Osteoblast (primary cell): Measurements from ENCODE around the gene POU2F1. TPM values are rescaled to one million over a fixed set of nuclear protein-coding genes. Genes with fewer than 3 reads are reported as not detected.

Source experiments
- DNase-seq: peaks from one replicate; pipeline ENCODE4 v3.0.0; 2011; ENCODE audit warnings: low spot score, mixed read lengths; ENCODE audit not compliant: insufficient read length; ENCODE audit errors: missing footprints
- H2AFZ ChIP-seq: 2 replicates; pipeline ENCODE4 v1.6.0; 2011; ENCODE audit warnings: mild to moderate bottlenecking, low read length
- H3K27ac ChIP-seq: 2 replicates; pipeline ENCODE4 v1.5.1; 2011; ENCODE audit warnings: mild to moderate bottlenecking, low read depth, low read length, moderate library complexity
- H3K27me3 ChIP-seq: 2 replicates; pipeline ENCODE4 v1.6.0; 2012; ENCODE audit warnings: mild to moderate bottlenecking, control low read depth, inconsistent platforms, low read length, moderate library complexity; ENCODE audit not compliant: insufficient read depth
- H3K36me3 ChIP-seq: 2 replicates; pipeline ENCODE4 v1.5.1; 2011; ENCODE audit warnings: mild to moderate bottlenecking, low read length, control low read depth, moderate library complexity; ENCODE audit not compliant: insufficient read depth
- H3K4me1 ChIP-seq: 2 replicates; pipeline ENCODE4 v1.5.1; 2011; ENCODE audit warnings: mild to moderate bottlenecking, low read length, control low read depth, moderate library complexity; ENCODE audit not compliant: insufficient read depth
- H3K4me2 ChIP-seq: 2 replicates; pipeline ENCODE4 v1.6.0; 2011; ENCODE audit warnings: mild to moderate bottlenecking, low read length; ENCODE audit not compliant: insufficient read depth
- H3K4me3 ChIP-seq: fragments of 200-600 bp; sonication (generic); 3 replicates; pipeline ENCODE4 v1.5.1; 2012; ENCODE audit warnings: mild to moderate bottlenecking, low read length, inconsistent platforms; ENCODE audit not compliant: insufficient read depth
- H3K79me2 ChIP-seq: 2 replicates; pipeline ENCODE4 v1.6.0; 2012; ENCODE audit warnings: mild to moderate bottlenecking, low read length, control low read depth, inconsistent platforms; ENCODE audit not compliant: insufficient read depth
- H3K9me3 ChIP-seq: 2 replicates; pipeline ENCODE4 v1.5.1; 2011; ENCODE audit warnings: low read depth, low read length, control low read depth
- H4K20me1 ChIP-seq: 2 replicates; pipeline ENCODE4 v1.6.0; 2012; ENCODE audit warnings: mild to moderate bottlenecking, low read length, control low read depth; ENCODE audit not compliant: insufficient read depth
- CTCF ChIP-seq: IDR thresholded peaks from 2 replicates; pipeline ENCODE4 v1.5.1; 2011; ENCODE audit warnings: mild to moderate bottlenecking, low read depth, low read length, moderate library complexity; ENCODE audit errors: extremely low read depth
- total RNA-seq: library from RNA; depleted of rRNA; stranded (reverse); fragments of >200 nt; gene quantifications from 2 replicates; pipeline ENCODE4 v1.2.3, GENCODE V29; 2012

The POU2F1 gene
- total RNA-seq, 1 donor: 11.6 TPM

DNA sequence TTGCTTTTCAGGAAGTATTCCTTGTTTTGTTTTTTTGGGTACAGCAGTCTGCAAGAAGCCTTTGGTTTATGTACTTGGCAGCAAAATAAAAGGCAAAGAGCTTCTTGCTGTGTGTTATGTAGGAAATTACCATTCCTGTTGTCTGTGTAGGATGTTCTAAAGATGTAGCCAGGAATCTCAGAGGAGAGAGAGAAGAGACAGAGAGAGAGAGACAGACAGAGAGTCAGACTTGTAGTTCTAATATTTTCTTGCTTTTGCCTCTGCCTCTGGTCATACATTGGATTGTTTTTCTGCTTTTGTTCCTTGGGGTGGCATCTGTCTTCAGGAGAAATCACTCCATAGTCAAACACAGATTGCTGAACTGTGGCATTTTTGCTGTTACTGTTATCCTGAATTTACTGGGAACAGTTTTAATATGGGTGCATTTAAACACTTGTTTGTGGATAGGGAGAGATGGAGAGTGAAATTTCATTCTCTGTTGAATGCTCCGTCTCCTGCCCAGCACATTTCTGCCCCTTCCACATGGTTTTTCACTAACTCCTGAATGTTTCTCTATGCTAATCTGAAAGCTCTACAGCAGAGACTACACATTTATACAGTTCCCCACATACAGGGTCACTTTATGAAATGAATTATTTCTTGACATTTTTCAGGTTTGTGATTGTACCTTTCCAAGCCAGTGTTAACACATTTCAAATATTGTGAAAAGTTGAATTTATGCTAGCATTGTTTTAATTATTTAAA is 49.8 kb downstream of the POU2F1 start:
- Histone ChIP-seq H3K27me3 (no peaks in the 10 kb centered on the region), H3K79me2 (peaks cover 33% of the 10 kb centered on the region), H4K20me1 (peaks cover 24% of the 10 kb centered on the region), H3K27ac (no peak overlapping the region), H3K9me3 (no peaks in the 10 kb centered on the region), H3K4me2 (no peak overlapping the region), H2AFZ (no peak overlapping the region), H3K4me3 (no peak overlapping the region), H3K36me3 (no peaks in the 10 kb centered on the region), H3K4me1 (no peaks in the 10 kb centered on the region)
- DNase-seq: no peak
- no peak for TF ChIP-seq CTCF

DNA sequence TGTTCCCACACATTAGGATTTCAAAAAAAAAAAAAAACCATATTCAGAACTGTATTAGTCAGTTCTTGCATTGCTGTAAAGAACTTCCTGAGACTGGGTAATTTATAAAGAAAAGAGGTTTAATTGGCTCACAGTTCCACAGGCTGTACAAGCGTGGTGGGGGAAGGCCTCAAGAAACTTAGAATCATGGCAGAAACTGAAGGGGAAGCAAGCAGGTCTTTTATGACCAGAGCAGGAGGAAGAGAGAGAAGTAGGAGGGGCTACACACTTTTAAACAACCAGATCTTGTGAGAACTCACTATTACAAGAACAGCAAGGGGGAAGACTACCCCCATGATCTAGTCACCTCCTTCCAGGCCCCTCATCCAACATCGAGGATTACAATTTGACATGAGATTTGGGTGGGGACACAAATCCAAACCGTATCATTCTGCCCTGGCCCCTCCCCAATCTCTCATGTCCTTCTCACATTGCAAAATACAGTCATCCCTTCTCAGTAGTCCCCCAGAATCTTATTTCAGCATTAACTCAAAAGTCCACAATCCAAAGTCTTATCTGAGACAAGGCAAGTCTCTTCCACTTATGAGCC is 51.8 kb downstream of the POU2F1 start:
- peaks cover 45% of the 10 kb centered on the region for H3K79me2 ChIP-seq
- no peak for TF ChIP-seq CTCF
- H4K20me1 ChIP-seq: peaks cover 27% of the 10 kb centered on the region
- H3K27me3 ChIP-seq: no peaks in the 10 kb centered on the region
- no peak overlapping the region for H3K4me2 ChIP-seq
- no peak overlapping the region for H2AFZ ChIP-seq
- H3K4me1 ChIP-seq: no peaks in the 10 kb centered on the region
- H3K36me3 ChIP-seq: no peaks in the 10 kb centered on the region
- H3K9me3 ChIP-seq: no peaks in the 10 kb centered on the region
- no peak overlapping the region for H3K4me3 ChIP-seq
- H3K27ac ChIP-seq: no peak overlapping the region
- DNase-seq: no peak

GRCh38 chr1:167273027-167273800 is 52.5 kb downstream of the POU2F1 start:
- TF ChIP-seq CTCF: no peak
- Histone ChIP-seq H3K79me2 (peaks cover 52% of the 10 kb centered on the region), H3K4me2 (no peak overlapping the region), H3K36me3 (no peaks in the 10 kb centered on the region), H3K4me1 (no peaks in the 10 kb centered on the region), H3K4me3 (no peak overlapping the region), H3K27me3 (no peaks in the 10 kb centered on the region), H3K27ac (no peak overlapping the region), H4K20me1 (peaks cover 27% of the 10 kb centered on the region), H2AFZ (no peak overlapping the region), H3K9me3 (no peaks in the 10 kb centered on the region)
- no peak for DNase-seq

- Histone ChIP-seq H3K9me3 (no peaks in the 10 kb centered on the region), H4K20me1 (peaks cover 22% of the 10 kb centered on the region), H2AFZ (no peak overlapping the region), H3K27ac (no peak overlapping the region), H3K27me3 (no peaks in the 10 kb centered on the region), H3K4me1 (no peaks in the 10 kb centered on the region), H3K36me3 (no peaks in the 10 kb centered on the region), H3K4me2 (no peak overlapping the region), H3K79me2 (peaks cover 45% of the 10 kb centered on the region), H3K4me3 (no peak overlapping the region)
- no peak for DNase-seq
- TF ChIP-seq CTCF: no peak
Measured at GRCh38 chr1:167274061-167274460, 53.4 kb downstream of the POU2F1 start.
